KMS-11 (cell line): ENCODE measurements around the gene GYS2.

Source experiments
- H2AFZ ChIP-seq: fragments of 200-600 bp; sonication (generic); 2 replicates; pipeline ENCODE4 v1.6.1; 2016; ENCODE audit warnings: antibody characterized with exemption, mixed run types, low read depth
- H3K27ac ChIP-seq: fragments of 200-600 bp; sonication (generic); 2 replicates; pipeline ENCODE4 v1.6.1; 2016; ENCODE audit warnings: mild to moderate bottlenecking, mixed run types
- H3K27me3 ChIP-seq: fragments of 200-600 bp; sonication (generic); 2 replicates; pipeline ENCODE4 v1.6.1; 2017; ENCODE audit warnings: mild to moderate bottlenecking, low read depth, mixed run types, moderate library complexity; ENCODE audit not compliant: insufficient read depth
- H3K36me3 ChIP-seq: fragments of 200-600 bp; sonication (generic); 2 replicates; pipeline ENCODE4 v1.6.1; 2017; ENCODE audit warnings: mild to moderate bottlenecking, mixed run types; ENCODE audit not compliant: insufficient read depth
- H3K4me1 ChIP-seq: fragments of 200-600 bp; sonication (generic); 2 replicates; pipeline ENCODE4 v1.6.1; 2016; ENCODE audit warnings: mild to moderate bottlenecking, low read depth, mixed run types; ENCODE audit not compliant: poor library complexity, severe bottlenecking
- H3K4me2 ChIP-seq: fragments of 200-600 bp; sonication (generic); 2 replicates; pipeline ENCODE4 v1.7.0; 2016; ENCODE audit warnings: mild to moderate bottlenecking, mixed run types
- H3K4me3 ChIP-seq: fragments of 200-600 bp; sonication (generic); IDR thresholded peaks from 2 replicates; pipeline ENCODE4 v1.6.1; 2017; ENCODE audit warnings: low read depth, low read length, mixed read lengths; ENCODE audit not compliant: insufficient read depth
- H3K79me2 ChIP-seq: fragments of 200-600 bp; sonication (generic); 2 replicates; pipeline ENCODE4 v1.6.1; 2016; ENCODE audit warnings: low read depth, mixed run types; ENCODE audit not compliant: insufficient read depth
- H3K9ac ChIP-seq: fragments of 200-600 bp; sonication (generic); 2 replicates; pipeline ENCODE4 v1.6.1; 2016; ENCODE audit warnings: mild to moderate bottlenecking, mixed run types
- H4K20me1 ChIP-seq: fragments of 200-600 bp; sonication (generic); 2 replicates; pipeline ENCODE4 v1.6.1; 2016; ENCODE audit warnings: mild to moderate bottlenecking, mixed run types; ENCODE audit not compliant: insufficient read depth
- TF ChIP-seq, protein P1 (sequence below): fragments of 200-600 bp; sonication (generic); conservative IDR thresholded peaks from 2 replicates; pipeline ENCODE4 v1.6.1; 2017; ENCODE audit warnings: low read depth, mild to moderate bottlenecking, antibody characterized with exemption, low read length, moderate library complexity, mixed read lengths

GYS2 gene

DNA sequence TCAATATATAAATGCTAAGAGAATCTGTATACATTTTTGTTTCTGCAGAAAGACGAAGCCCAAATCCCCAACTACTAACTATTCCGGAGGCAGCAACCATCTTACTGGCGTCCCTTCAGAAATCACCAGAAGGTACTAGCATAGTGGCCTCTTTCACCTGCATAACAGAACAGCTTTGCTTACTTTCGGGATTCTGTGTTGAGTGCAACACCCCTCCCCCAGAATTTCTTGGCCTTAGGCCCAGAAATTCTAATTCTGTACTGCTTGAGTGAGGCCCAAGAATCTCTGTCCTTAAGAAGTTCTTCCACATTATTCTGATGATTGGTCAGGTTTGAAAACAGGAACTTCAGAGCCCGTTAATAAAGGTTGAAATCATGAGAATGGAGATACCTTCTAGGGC is 75.7 kb downstream of the GYS2 start:
- Histone ChIP-seq H4K20me1 (no peaks in the 10 kb centered on the region), H3K79me2 (no peaks in the 10 kb centered on the region), H3K9ac (no peak overlapping the region), H3K4me2 (no peak overlapping the region), H2AFZ (no peak overlapping the region), H3K36me3 (no peaks in the 10 kb centered on the region), H3K27ac (no peak overlapping the region), H3K27me3 (no peaks in the 10 kb centered on the region), H3K4me1 (no peaks in the 10 kb centered on the region), H3K4me3 (no peak overlapping the region)
- TF ChIP-seq, protein P1, sequence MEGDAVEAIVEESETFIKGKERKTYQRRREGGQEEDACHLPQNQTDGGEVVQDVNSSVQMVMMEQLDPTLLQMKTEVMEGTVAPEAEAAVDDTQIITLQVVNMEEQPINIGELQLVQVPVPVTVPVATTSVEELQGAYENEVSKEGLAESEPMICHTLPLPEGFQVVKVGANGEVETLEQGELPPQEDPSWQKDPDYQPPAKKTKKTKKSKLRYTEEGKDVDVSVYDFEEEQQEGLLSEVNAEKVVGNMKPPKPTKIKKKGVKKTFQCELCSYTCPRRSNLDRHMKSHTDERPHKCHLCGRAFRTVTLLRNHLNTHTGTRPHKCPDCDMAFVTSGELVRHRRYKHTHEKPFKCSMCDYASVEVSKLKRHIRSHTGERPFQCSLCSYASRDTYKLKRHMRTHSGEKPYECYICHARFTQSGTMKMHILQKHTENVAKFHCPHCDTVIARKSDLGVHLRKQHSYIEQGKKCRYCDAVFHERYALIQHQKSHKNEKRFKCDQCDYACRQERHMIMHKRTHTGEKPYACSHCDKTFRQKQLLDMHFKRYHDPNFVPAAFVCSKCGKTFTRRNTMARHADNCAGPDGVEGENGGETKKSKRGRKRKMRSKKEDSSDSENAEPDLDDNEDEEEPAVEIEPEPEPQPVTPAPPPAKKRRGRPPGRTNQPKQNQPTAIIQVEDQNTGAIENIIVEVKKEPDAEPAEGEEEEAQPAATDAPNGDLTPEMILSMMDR = no peak

DNA sequence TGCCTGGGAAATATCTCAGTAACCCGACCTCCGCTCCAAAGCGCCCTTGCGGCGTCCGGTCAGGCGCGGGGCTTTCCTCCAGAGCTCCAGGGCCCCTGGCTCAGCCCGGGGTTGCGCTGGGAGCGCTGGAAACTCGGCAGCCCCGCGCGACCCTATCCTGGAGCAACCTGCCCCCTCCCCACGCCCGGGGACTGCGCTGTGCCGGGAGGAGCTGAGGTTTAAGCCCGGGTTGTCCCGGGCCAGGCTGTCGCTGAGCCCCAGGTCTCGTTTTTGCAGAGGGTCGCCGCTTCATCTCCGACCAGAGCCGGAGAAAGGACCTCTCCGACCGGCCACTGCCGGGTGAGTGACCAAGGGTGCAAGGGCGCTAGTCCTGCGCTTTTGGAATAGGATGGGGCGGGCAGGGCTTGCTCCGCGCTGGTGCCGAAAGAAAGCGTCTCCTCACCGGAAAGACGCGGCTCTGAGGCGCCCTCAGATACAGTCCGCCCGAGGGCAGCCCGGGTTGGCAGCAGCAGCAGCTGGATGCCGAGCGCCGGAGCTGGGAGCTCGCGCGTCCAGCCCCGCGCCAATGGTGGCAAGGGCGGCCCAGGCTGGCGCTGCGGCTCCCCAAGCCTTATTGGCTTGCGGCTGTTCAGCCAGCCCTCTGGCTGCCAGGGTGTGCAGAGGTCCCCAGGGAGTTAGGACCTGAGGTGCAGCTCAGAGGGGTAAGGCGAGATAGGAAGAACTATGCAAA is 77.0 kb downstream of the GYS2 start:
- TF ChIP-seq, protein P1 = no peak
- no peak overlapping the region for H3K27ac ChIP-seq
- H2AFZ ChIP-seq = peak overlapping the region; percentile 57
- H3K4me1 ChIP-seq = no peaks in the 10 kb centered on the region
- no peaks in the 10 kb centered on the region for H3K27me3 ChIP-seq
- no peak overlapping the region for H3K4me3 ChIP-seq
- H3K4me2 ChIP-seq = 0 out of 2 replicates have a peak overlapping the region, but pooled peaks have one; percentile 0
- H3K36me3 ChIP-seq = no peaks in the 10 kb centered on the region
- no peak overlapping the region for H3K9ac ChIP-seq
- no peaks in the 10 kb centered on the region for H3K79me2 ChIP-seq
- no peaks in the 10 kb centered on the region for H4K20me1 ChIP-seq

- H3K27me3 ChIP-seq = no peaks in the 10 kb centered on the region
- H3K79me2 ChIP-seq = no peaks in the 10 kb centered on the region
- no peak overlapping the region for H2AFZ ChIP-seq
- no peak overlapping the region for H3K4me2 ChIP-seq
- H3K4me1 ChIP-seq = no peaks in the 10 kb centered on the region
- no peaks in the 10 kb centered on the region for H4K20me1 ChIP-seq
- H3K27ac ChIP-seq = no peak overlapping the region
- H3K4me3 ChIP-seq = no peak overlapping the region
- no peaks in the 10 kb centered on the region for H3K36me3 ChIP-seq
- TF ChIP-seq, protein P1 = no peak
- no peak overlapping the region for H3K9ac ChIP-seq
These were observed 77.8 kb downstream of the GYS2 start for GRCh38 chr12:21526721-21527345.

- TF ChIP-seq, protein P1 = no peak
- H3K9ac ChIP-seq = no peak within 1 kb of the TSS
- no peaks in the 10 kb centered on the region for H4K20me1 ChIP-seq
- no peaks in the 10 kb centered on the region for H3K4me1 ChIP-seq
- no peaks in the 10 kb centered on the region for H3K27me3 ChIP-seq
- H3K27ac ChIP-seq = no peak within 1 kb of the TSS
- no peaks in the 10 kb centered on the region for H3K36me3 ChIP-seq
- H2AFZ ChIP-seq = no peak within 1 kb of the TSS
- no peaks in the 10 kb centered on the region for H3K79me2 ChIP-seq
- no peak within 1 kb of the TSS for H3K4me2 ChIP-seq
- no peak within 1 kb of the TSS for H3K4me3 ChIP-seq
These were observed 78.6 kb downstream of the GYS2 start, which contains the start of gene SPX for GRCh38 chr12:21526053-21526452. TSS of gene SPX (plus strand) at chr12:21526296. CDS start at chr12:21526473, 177 bp downstream.
